Natural killer cell (primary cell): ENCODE measurements around the gene CDH24. TPM values are rescaled to one million over a fixed set of nuclear protein-coding genes. Genes with fewer than 3 reads are reported as not detected.

ENCODE experiments used
- ATAC-seq, 3 donors: fragments of 150-1000 bp in 2 of 3; fragments of 200-7000 bp in 1 of 3; cut with Tn5 transposase; 1 replicate in 1 of 3; 2 replicates in 2 of 3; pipeline ENCODE4 v1.10.0; 2021; ENCODE audit warnings: mild to moderate bottlenecking in 2 of 3, moderate library complexity in 2 of 3
- DNase-seq, 2 donors: peaks; one replicate each; pipeline versions ENCODE4 v3.0.0 to v3.0.0-alpha.2; 2013 to 2021; ENCODE audit warnings: mixed read lengths in 1 of 2
- H3K27ac ChIP-seq: one replicate; pipeline ENCODE4 v1.5.1; 2013; ENCODE audit warnings: mild to moderate bottlenecking, low read length
- H3K27me3 ChIP-seq: one replicate; pipeline ENCODE4 v1.6.1; 2013; ENCODE audit warnings: low read length; ENCODE audit not compliant: control insufficient read depth, insufficient read depth
- H3K36me3 ChIP-seq: one replicate; pipeline ENCODE4 v1.6.1; 2013; ENCODE audit warnings: low read length; ENCODE audit not compliant: control insufficient read depth, insufficient read depth
- H3K4me1 ChIP-seq: one replicate; pipeline ENCODE4 v1.6.1; 2013; ENCODE audit warnings: low read length; ENCODE audit not compliant: control insufficient read depth, insufficient read depth
- H3K4me3 ChIP-seq: one replicate; pipeline ENCODE4 v1.5.1; 2013; ENCODE audit warnings: low read length
- H3K9me3 ChIP-seq: one replicate; pipeline ENCODE4 v1.6.1; 2013; ENCODE audit warnings: low read length; ENCODE audit not compliant: control insufficient read depth, insufficient read depth
- H3K27ac Mint-ChIP-seq, 2 donors: one replicate each; pipeline ENCODE4 v1.8.0; 2022; ENCODE audit warnings: mild to moderate bottlenecking in 2 of 2, mixed read lengths in 2 of 2, moderate library complexity in 1 of 2
- H3K27me3 Mint-ChIP-seq, 2 donors: one replicate each; pipeline ENCODE4 v1.8.0; 2022; ENCODE audit warnings: low read depth in 2 of 2, mixed read lengths in 2 of 2
- H3K36me3 Mint-ChIP-seq: one replicate; pipeline ENCODE4 v1.8.0; 2022; ENCODE audit warnings: mixed read lengths
- H3K4me1 Mint-ChIP-seq, 2 donors: one replicate each; pipeline ENCODE4 v1.8.0; 2022; ENCODE audit warnings: mixed read lengths in 2 of 2
- H3K4me3 Mint-ChIP-seq: one replicate; pipeline ENCODE4 v1.8.0; 2022; ENCODE audit warnings: mild to moderate bottlenecking, moderate library complexity, mixed read lengths
- H3K9me3 Mint-ChIP-seq, 2 donors: one replicate each; pipeline ENCODE4 v1.8.0; 2022; ENCODE audit warnings: mixed read lengths in 2 of 2
- WGBS: methylation state at CpG from one replicate; pipeline ENCODE4 v1.1.7; 2013; ENCODE audit warnings: missing lambda C conversion rate; ENCODE audit not compliant: insufficient coverage; 5-methylcytosine and 5-hydroxymethylcytosine counted together
- intact Hi-C: fragments of 100-400 bp; cut with micrococcal nuclease; formaldehyde crosslinking; loops from one replicate; pipeline ENCODE4 v1.14.2; 2022
- total RNA-seq, 4 donors: library from RNA; stranded (reverse); fragments of 120-200 nt in 1 of 4; gene quantifications; one replicate each; pipeline versions ENCODE4 v1.2.3 to v1.2.4, GENCODE V29; 2013 to 2022
- TF ChIP-seq, protein P1 (sequence below): fragments of 200-600 bp; IDR thresholded peaks from one replicate; pipeline ENCODE4 v1.8.0; 2022; ENCODE audit warnings: antibody characterized with exemption

Gene CDH24
- total RNA-seq, 3 donors from 2014 or later (not counting 1 experiment from before 2014, with no cell fraction given): 1.9 to 4.9 (median 2.8) TPM

GRCh38 chr14:23023022-23023794 lies 34.1 kb downstream of the CDH24 start:
- Histone ChIP-seq H3K9me3 (no peaks in the 10 kb centered on the region), H3K27ac (no peak overlapping the region), H3K4me1 (no peaks in the 10 kb centered on the region), H3K4me3 (no peak overlapping the region), H3K27me3 (no peaks in the 10 kb centered on the region), H3K36me3 (peaks cover 17% of the 10 kb centered on the region)
- 91% methylated on average over 7 of the region's 8 CpGs for WGBS
- no peak overlapping the region for H3K4me3 Mint-ChIP-seq
- TF ChIP-seq, protein P1, sequence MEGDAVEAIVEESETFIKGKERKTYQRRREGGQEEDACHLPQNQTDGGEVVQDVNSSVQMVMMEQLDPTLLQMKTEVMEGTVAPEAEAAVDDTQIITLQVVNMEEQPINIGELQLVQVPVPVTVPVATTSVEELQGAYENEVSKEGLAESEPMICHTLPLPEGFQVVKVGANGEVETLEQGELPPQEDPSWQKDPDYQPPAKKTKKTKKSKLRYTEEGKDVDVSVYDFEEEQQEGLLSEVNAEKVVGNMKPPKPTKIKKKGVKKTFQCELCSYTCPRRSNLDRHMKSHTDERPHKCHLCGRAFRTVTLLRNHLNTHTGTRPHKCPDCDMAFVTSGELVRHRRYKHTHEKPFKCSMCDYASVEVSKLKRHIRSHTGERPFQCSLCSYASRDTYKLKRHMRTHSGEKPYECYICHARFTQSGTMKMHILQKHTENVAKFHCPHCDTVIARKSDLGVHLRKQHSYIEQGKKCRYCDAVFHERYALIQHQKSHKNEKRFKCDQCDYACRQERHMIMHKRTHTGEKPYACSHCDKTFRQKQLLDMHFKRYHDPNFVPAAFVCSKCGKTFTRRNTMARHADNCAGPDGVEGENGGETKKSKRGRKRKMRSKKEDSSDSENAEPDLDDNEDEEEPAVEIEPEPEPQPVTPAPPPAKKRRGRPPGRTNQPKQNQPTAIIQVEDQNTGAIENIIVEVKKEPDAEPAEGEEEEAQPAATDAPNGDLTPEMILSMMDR: no peak
- no peak for ATAC-seq
- no peaks in the 10 kb centered on the region for H3K27me3 Mint-ChIP-seq
- H3K4me1 Mint-ChIP-seq: peaks cover 10 to 13% of the 10 kb centered on the region in 2 donors
- intact Hi-C loops: no loop called here
- peaks cover 13% of the 10 kb centered on the region for H3K36me3 Mint-ChIP-seq
- no peaks in the 10 kb centered on the region for H3K9me3 Mint-ChIP-seq
- DNase-seq: peak in 1 of 2 donors; percentile 35
- peak overlapping the region in 1 of 2 donors; percentile 13 for H3K27ac Mint-ChIP-seq

DNA sequence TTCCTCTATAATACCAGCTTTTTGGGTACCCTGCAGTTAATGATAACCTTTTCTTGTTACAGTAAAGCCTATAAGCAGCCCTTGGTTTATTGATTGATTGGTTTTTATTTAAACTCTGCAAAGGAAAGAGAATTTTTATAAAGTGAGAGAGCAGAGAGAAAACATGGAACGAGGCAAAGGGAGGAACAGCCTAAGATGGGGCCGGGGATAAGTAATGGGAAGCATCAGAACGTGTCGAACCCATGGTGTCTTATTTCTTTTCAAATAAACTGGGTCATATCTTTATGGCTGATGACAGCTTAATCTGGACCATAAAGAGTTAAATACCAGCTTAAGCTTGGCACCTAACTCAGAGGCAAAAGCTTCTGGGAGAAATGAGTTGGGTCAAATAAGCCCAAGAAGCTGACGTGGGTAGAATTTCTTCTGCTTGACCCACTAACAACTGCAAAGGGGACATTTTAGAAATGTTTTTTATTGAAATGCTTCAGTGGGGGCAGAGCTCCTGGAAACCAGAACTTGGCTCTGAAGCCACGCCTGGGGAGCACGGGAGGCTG lies 35.4 kb downstream of the CDH24 start:
- WGBS: 86% methylated on average over 7 of the region's 7 CpGs
- H3K4me1 Mint-ChIP-seq: peaks cover 5 to 13% of the 10 kb centered on the region in 2 donors
- no peak overlapping the region for H3K27ac ChIP-seq
- no peak overlapping the region for H3K27ac Mint-ChIP-seq
- no peak overlapping the region for H3K4me3 ChIP-seq
- no peaks in the 10 kb centered on the region for H3K27me3 ChIP-seq
- no peaks in the 10 kb centered on the region for H3K4me1 ChIP-seq
- intact Hi-C loops: no loop called here
- ATAC-seq (no peak), DNase-seq (no peak)
- no peaks in the 10 kb centered on the region for H3K27me3 Mint-ChIP-seq
- H3K9me3 ChIP-seq: no peaks in the 10 kb centered on the region
- H3K36me3 Mint-ChIP-seq: peaks cover 13% of the 10 kb centered on the region
- TF ChIP-seq, protein P1: no peak
- H3K9me3 Mint-ChIP-seq: no peaks in the 10 kb centered on the region
- H3K4me3 Mint-ChIP-seq: no peak overlapping the region
- H3K36me3 ChIP-seq: peaks cover 12% of the 10 kb centered on the region

DNA sequence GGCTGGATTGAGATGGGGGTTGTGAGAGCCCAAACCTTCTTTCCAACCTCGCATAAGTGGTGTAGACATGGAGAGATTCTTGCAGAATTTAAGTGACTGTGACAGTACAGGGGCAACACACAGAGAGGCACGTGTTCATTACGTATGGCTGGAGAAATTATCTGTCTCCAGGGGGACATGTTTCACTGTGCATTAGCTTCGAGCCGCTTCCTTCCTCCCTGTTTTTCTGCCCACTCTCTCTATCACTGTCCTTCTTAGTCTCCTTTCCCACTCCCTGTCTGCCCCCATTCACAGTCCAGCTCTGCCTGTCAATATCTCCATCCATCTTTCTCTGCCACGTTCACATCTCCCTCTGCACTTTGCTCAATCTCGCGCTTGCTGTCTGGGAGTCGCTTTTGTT lies 35.9 kb downstream of the CDH24 start:
- DNase-seq: no peak
- no peak overlapping the region for H3K27ac Mint-ChIP-seq
- Histone ChIP-seq H3K27me3 (no peaks in the 10 kb centered on the region), H3K36me3 (peaks cover 11% of the 10 kb centered on the region), H3K4me1 (no peaks in the 10 kb centered on the region), H3K27ac (no peak overlapping the region), H3K4me3 (no peak overlapping the region), H3K9me3 (no peaks in the 10 kb centered on the region)
- no peaks in the 10 kb centered on the region for H3K9me3 Mint-ChIP-seq
- H3K27me3 Mint-ChIP-seq: no peaks in the 10 kb centered on the region
- TF ChIP-seq, protein P1: no peak
- peaks cover 5 to 13% of the 10 kb centered on the region in 2 donors for H3K4me1 Mint-ChIP-seq
- ATAC-seq: no peak
- peaks cover 13% of the 10 kb centered on the region for H3K36me3 Mint-ChIP-seq
- WGBS: 95% methylated on average over 9 of the region's 9 CpGs
- intact Hi-C loops: no loop called here
- no peak overlapping the region for H3K4me3 Mint-ChIP-seq
